CD4-positive, alpha-beta T cell treated with Interleukin-17A for 4 hours (primary cell): ENCODE results near the gene DYRK1B.

Experiments used
- DNase-seq: peaks from one replicate; pipeline ENCODE4 v3.0.0-alpha.2; 2020; ENCODE audit warnings: mixed read lengths

The DYRK1B gene

DNA sequence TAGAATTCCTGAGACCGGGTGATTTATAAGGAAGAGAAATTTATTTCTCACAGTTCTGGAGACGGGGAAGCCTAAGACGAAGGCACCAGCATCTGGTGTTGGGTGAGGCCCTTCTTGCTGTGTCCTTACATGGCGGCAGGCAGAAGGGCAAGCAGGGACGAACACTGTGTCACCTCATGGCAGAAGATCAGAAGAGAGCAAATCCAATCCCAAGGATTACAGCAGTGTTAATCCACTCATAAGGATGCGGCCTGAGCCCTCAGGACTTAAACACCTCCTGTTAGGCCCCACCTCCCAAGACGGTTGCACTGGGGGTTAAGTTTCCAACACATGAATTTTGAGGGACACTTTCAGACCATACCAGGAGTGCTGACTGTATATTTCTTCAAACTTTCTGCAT lies 18.9 kb upstream of the DYRK1B start:
- no peak for DNase-seq

- DNase-seq = no peak
Measured at GRCh38 chr19:39850892-39851291, 16.9 kb upstream of the DYRK1B start.

GRCh38 chr19:39848392-39848791 lies 14.4 kb upstream of the DYRK1B start:
- DNase-seq = no peak

DNA sequence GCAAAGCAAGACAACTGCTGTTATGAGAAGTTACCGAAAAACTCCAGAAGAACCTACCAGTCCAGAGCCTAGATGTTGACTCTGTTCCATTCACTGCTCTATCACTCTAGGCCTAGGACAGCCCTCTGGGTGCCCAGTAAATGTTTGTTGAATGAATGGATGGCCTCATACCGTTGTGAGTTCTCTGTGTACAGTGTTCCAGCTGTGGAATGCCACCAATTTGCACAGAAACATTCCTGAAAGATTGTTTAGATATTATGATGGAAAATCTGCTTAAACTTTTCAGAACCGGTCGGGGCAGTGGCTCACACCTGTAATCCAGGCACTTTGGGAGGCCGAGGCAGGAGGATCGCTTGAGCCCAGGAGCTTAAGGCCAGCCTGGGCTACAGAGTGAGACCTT lies 13.6 kb upstream of the DYRK1B start:
- no peak for DNase-seq

- DNase-seq = no peak
Measured at GRCh38 chr19:39846678-39847486, 12.9 kb upstream of the DYRK1B start.

DNA sequence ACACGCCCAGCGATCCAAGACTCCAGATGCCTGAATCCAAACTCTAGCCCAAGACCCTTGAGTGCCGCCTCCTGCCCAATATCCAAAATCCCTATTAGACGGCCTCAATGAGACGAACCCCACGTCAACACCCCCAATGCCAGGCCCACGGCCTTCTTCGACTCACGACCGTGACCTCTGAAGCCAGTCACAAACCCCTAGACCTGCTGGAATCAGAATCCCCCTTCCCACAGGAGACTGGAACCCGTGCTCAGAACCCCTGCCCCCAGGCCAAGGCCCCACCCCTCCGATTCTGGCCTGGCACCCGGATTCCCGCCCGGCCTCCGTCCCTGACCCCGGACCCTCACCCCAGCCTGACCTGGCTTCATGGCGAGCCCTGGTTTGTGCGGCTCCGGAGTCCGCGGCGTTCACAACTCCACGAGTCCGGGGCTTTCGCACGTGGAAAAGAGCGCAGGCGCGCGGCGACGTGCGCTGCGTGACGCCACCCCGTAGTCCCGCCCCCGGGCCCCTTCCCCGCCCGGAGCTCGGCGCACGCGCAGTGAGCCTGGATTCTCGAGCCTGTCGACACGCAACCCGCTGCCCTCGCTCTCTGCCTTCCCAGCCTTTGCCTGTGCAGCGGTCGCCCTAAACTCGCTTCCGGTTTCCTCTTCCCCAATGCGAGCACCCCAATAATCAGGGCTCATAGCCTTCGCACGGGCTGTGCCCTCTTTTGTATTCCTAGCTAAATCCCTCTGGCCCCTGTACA lies 12.1 kb upstream of the DYRK1B start, which contains the start of gene FBL:
Gene FBL, minus strand, starts transcription at position 447 of the 745 bp plus-strand sequence. Its CDS starts 79 bp downstream, at position 368.
- DNase-seq = peak; percentile 99

- peak; percentile 18 for DNase-seq
Measured at GRCh38 chr19:39845584-39845932, 11.6 kb upstream of the DYRK1B start.

GRCh38 chr19:39845172-39845571 lies 11.2 kb upstream of the DYRK1B start:
- no peak for DNase-seq

GRCh38 chr19:39843919-39844793 lies 10.2 kb upstream of the DYRK1B start:
- DNase-seq = peak; percentile 43

- no peak for DNase-seq
Measured at GRCh38 chr19:39842693-39843435, 8.9 kb upstream of the DYRK1B start.

DNA sequence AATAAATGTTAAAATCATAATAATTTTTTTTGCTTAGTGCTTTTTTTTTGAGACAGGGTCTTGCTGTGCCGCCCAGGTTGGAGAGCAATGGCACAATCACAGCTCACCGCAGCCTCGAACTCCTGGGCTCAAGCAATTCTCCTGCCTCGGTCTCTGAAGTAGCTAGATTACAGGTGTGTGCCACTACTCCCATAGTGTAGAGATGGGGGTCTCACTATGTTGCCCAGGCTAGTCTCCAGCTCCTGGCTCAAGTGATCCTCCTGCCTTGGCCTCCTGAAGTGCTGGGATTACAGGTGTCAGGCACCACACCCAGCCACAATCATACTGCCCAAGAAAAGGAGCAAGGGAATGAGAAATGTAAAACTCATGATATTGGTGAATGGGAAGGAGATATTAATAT lies 7.1 kb upstream of the DYRK1B start:
- no peak for DNase-seq

DNA sequence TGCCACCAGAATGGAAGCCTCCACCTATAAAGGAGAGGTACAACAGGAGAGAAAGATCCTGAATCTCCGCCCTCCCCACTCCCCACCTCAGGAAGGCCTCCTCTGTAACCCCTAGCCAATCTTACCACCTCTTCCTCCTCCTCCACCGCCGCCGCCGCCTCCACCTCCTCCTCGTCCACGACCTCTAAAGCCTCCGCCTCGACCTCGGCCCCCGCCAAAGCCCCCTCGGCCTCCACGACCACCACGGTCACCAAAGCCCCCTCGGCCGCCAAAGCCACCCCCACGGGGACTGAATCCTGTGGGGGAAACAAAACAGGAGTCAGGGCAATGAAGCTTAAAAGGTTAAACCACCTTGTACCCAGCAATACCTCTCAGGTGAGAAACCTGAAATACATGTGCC lies 6.5 kb upstream of the DYRK1B start:
- DNase-seq = no peak

DNA sequence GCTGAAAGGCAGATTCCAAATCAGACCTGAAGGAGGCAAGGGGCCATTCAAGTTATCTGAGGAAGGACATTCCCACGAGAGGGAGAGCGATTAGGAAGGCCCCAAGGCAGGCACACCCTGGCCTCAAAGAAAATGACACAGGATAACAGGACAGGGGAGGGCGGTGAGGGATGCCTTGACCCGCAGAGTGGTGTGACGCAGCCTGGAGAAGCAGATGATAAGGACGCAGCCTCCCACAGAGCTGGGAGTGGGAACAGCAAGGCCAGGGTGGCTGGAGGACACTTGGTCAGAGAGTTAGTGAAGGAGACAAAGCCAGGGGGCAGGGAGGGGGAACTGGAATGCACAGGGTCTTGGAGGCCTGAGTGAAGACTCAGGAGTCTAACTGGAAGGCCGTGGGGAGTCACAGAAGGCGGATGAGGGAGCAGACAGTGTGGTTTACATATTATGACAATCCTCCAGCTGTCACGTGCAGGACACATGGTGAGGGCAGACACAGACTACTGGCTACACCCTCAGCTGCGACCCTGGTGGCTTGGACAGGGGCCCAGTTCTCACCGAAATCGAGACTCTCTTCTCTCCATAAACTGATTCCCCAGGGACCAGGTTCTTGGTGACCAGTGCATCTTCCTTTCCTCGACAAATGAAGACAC lies 5.8 kb upstream of the DYRK1B start:
- DNase-seq = no peak

- DNase-seq = no peak
Measured at GRCh38 chr19:39838569-39838968, 4.6 kb upstream of the DYRK1B start.

DNA sequence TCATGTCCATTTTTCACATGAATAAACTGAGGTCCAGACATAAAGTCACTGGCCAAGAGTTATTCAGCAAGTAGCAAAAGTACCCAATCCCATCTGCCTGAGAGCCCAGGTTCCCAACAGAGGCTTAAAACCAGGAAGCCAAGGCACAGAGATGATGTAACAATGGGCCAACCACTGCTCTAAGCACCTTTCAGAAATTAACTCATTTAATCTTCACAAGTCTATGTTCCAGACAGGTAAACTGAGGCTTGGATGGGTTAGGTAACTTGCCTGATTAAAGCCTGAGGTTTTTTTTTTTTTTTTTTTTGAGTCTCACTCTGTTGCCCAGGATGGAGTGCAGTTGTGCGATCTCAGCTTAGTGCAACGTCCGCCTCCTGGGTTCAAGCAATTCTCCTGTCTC lies 4.0 kb upstream of the DYRK1B start:
- no peak for DNase-seq

GRCh38 chr19:39834287-39834841 lies 402 bp upstream of the DYRK1B start:
- DNase-seq = no peak

DNA sequence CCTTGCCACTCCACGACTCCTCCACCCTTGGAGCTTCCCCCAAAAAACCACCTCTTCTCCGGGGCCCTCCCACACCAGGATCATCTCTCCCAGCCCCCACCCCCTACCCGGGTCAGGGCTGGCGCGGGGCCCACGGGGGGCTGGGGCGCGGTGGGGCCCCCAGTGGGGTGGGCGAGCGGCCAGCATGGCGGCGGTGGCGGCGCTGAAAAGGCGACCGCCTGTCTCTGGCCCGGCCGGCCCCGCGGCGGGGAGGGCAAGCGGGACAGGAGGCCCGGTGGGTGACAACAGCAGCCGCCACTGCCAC lies 850 bp downstream of the DYRK1B start:
- no peak for DNase-seq

- DNase-seq = no peak
Measured at GRCh38 chr19:39832341-39833083, 1.4 kb downstream of the DYRK1B start.

DNA sequence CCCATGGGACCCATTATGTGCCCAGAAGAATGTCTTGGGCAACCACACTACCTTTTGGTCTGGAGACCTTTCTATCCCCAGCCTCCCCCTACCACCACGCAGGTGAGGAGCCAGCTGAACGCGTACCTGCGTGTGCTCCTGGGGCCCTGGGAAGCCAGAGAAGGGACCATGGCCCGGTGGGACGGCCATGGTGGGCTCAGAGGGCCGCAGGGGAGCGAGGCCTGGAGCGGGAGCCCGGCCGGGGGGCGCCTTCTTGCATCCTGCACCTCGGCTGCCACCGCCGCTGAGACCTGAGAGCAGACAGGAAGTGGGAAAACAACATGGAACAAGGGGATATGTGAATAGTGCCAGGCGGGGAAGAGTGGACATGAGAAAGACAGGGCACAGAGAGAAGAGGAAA lies 2.3 kb downstream of the DYRK1B start:
- DNase-seq = no peak

- DNase-seq = no peak
Measured at GRCh38 chr19:39830847-39831246, 3.1 kb downstream of the DYRK1B start.

DNA sequence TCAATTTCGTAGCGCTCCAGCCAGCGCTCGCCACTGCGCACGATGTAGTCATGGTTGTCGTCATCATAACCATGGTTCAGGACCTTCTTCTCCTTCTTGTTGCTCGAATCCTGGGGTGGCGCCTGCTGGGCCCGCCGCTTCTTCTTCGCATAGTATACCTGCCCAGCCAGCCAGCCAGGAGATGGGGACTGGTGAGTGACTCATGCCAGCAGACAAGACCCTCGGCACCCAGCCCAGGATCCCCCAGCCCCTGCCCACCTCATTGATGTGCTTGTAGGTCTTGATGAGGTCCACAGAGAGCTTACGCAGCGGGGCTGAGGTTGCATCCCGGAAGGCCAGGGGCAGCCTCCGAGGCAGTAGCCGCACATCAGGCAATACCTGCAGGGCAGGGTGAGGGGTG lies 3.6 kb downstream of the DYRK1B start:
- DNase-seq = no peak
